Measurements from ENCODE around the gene FKBP1A.

The FKBP1A gene

DNA sequence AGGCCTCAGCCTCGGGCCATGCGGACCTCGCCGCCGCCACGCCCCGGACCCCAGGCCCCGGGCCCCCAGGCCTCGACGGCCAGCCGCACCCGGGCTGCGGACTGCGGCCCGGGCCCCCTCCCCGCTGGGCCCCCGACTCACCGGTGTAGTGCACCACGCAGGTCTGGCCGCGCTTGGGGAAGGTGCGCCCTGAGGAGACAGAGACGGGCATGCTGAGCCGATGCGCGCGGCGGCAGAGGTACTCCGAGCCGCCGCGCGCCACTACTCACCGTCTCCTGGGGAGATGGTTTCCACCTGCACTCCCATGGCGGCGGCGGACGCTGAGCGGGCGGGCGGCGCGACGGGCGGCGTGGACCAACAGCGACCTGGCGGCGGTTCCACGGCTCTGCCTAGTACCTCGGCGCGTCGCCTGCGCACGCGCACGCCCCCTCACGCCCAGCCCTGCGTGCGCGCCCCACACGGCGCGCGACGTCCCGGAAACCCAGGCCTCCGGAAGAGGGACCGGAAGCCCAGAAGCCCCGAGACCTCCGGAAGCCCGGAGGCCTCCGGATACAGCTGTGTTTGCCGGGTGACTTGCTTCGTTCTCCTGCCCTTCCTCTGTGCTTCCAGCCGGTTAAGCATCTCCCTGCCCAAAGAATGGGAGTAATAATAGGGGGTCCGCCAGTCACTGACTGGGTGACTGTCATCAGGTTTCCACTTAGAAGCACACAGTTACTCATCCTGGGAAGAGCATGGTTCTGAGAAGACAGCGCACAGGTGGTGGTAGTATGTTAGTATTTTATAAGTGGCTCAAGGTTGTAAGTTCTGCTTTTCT, at the start of gene FKBP1A:
Gene FKBP1A, minus strand, starts transcription at position 362 of the 814 bp plus-strand sequence. Its CDS starts 56 bp downstream, at position 306.
- no peaks in the 10 kb centered on the region for H3K27me3 Mint-ChIP-seq
- H3K4me3 Mint-ChIP-seq, result peak within 1 kb of the TSS; percentile 98
- H3K36me3 Mint-ChIP-seq, result no peaks in the 10 kb centered on the region
- peak within 1 kb of the TSS; percentile 99 for H3K27ac Mint-ChIP-seq
- H3K9me3 Mint-ChIP-seq, result no peaks in the 10 kb centered on the region
- peaks cover 63% of the 10 kb centered on the region for H3K4me1 Mint-ChIP-seq

DNA sequence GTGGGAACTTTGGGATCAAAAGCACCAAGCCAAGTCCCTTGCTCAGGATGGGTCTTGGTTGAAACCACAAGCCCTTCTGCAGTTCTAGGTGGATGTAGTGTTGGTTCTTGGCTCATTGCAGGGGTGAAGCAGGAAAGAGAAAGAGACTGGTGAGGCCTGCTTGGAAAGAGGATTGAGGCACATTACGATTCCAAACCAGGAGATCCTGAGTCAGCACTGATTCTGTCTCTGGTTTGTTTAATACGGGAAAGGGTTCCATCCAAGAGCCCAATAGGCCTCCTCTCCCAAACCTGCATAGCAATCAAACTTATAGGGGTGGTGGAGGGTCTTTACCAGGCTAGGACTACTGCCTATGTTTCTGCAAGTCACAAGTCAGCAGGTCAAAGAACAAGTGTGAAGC, 49.5 kb upstream of the FKBP1A start:
- Mint-ChIP-seq H3K36me3 (peaks cover 5% of the 10 kb centered on the region), H3K27ac (no peak overlapping the region), H3K27me3 (no peaks in the 10 kb centered on the region), H3K4me1 (peaks cover 23% of the 10 kb centered on the region), H3K4me3 (no peak overlapping the region), H3K9me3 (no peaks in the 10 kb centered on the region)

- Mint-ChIP-seq H3K27me3 (no peaks in the 10 kb centered on the region), H3K4me1 (peaks cover 26% of the 10 kb centered on the region), H3K36me3 (peaks cover 7% of the 10 kb centered on the region), H3K4me3 (no peak overlapping the region), H3K27ac (no peak overlapping the region), H3K9me3 (no peaks in the 10 kb centered on the region)
Observed at GRCh38 chr20:1441133-1441532, 48.3 kb upstream of the FKBP1A start.

GRCh38 chr20:1440024-1440423, 47.2 kb upstream of the FKBP1A start:
- H3K9me3 Mint-ChIP-seq, result no peaks in the 10 kb centered on the region
- no peak overlapping the region for H3K4me3 Mint-ChIP-seq
- no peaks in the 10 kb centered on the region for H3K27me3 Mint-ChIP-seq
- H3K4me1 Mint-ChIP-seq, result peaks cover 32% of the 10 kb centered on the region
- peaks cover 7% of the 10 kb centered on the region for H3K36me3 Mint-ChIP-seq
- no peak overlapping the region for H3K27ac Mint-ChIP-seq

- H3K9me3 Mint-ChIP-seq, result no peaks in the 10 kb centered on the region
- H3K27ac Mint-ChIP-seq, result no peak overlapping the region
- no peak overlapping the region for H3K4me3 Mint-ChIP-seq
- H3K4me1 Mint-ChIP-seq, result peaks cover 41% of the 10 kb centered on the region
- H3K27me3 Mint-ChIP-seq, result no peaks in the 10 kb centered on the region
- H3K36me3 Mint-ChIP-seq, result peaks cover 7% of the 10 kb centered on the region
Observed at GRCh38 chr20:1438361-1438760, 45.5 kb upstream of the FKBP1A start.

DNA sequence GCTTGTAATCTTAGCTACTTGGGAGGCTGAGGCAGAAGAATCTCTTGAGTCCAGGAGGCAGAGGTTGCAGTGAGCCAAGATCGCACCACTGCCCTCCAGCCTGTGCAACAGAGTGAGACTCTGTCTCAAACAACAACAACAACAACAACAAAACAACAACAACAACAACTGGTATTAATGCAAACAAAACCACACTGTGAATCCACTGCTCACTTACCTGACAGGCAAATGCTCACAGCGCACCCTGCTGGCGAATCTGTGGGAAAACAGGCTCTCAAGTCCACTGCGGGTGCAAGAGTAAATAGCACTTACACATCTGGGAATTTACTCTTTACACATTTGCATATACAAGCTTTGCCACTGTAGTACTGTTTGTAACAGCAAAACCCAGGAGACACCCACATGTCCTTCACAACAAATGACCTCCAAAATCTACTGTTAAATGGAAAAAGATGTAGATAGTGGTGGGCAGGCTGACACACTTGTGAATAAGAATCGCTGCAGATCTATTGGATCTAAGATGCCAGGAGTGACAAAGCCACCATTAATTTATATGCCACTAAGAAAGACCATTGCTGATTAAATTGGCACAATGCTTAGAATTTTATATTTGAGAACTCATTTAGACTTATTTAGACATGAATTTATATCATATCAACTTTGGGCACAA, 44.5 kb upstream of the FKBP1A start:
- H3K4me3 Mint-ChIP-seq, result no peak overlapping the region
- no peaks in the 10 kb centered on the region for H3K9me3 Mint-ChIP-seq
- H3K4me1 Mint-ChIP-seq, result peaks cover 45% of the 10 kb centered on the region
- H3K27ac Mint-ChIP-seq, result no peak overlapping the region
- H3K27me3 Mint-ChIP-seq, result no peaks in the 10 kb centered on the region
- H3K36me3 Mint-ChIP-seq, result peaks cover 7% of the 10 kb centered on the region

GRCh38 chr20:1436263-1436662, 43.4 kb upstream of the FKBP1A start:
- Mint-ChIP-seq H3K36me3 (peaks cover 7% of the 10 kb centered on the region), H3K4me3 (no peak overlapping the region), H3K27ac (no peak overlapping the region), H3K27me3 (no peaks in the 10 kb centered on the region), H3K4me1 (peaks cover 34% of the 10 kb centered on the region), H3K9me3 (no peaks in the 10 kb centered on the region)

- no peaks in the 10 kb centered on the region for H3K9me3 Mint-ChIP-seq
- H3K4me1 Mint-ChIP-seq, result peaks cover 27% of the 10 kb centered on the region
- H3K4me3 Mint-ChIP-seq, result no peak overlapping the region
- H3K27ac Mint-ChIP-seq, result no peak overlapping the region
- peaks cover 6% of the 10 kb centered on the region for H3K36me3 Mint-ChIP-seq
- H3K27me3 Mint-ChIP-seq, result no peaks in the 10 kb centered on the region
Observed at GRCh38 chr20:1435337-1435699, 42.5 kb upstream of the FKBP1A start.

GRCh38 chr20:1434571-1435336, 41.9 kb upstream of the FKBP1A start:
- H3K27me3 Mint-ChIP-seq, result no peaks in the 10 kb centered on the region
- H3K9me3 Mint-ChIP-seq, result no peaks in the 10 kb centered on the region
- no peak overlapping the region for H3K27ac Mint-ChIP-seq
- H3K4me3 Mint-ChIP-seq, result no peak overlapping the region
- H3K4me1 Mint-ChIP-seq, result peaks cover 25% of the 10 kb centered on the region
- H3K36me3 Mint-ChIP-seq, result peaks cover 6% of the 10 kb centered on the region

DNA sequence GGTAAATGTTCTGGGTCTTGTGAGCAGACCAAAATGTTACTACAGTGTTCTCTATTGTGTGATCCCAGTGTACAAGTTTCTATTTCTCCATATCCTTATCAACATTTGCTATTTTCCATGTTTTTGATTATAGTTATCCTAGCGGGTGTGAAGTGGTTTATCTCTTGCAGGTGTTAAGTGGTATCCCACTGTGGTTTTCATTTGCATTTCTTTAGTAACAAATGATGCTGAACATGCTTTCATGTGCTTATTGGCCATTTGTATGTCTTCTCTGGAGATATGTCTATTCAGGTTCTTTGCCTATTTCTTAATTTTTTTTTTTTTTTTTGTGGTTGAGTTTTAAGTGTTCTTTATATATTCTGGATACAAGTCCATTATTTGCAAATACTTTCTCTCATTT, 38.3 kb upstream of the FKBP1A start:
- H3K36me3 Mint-ChIP-seq, result peaks cover 4% of the 10 kb centered on the region
- no peaks in the 10 kb centered on the region for H3K27me3 Mint-ChIP-seq
- H3K4me1 Mint-ChIP-seq, result peaks cover 23% of the 10 kb centered on the region
- no peak overlapping the region for H3K4me3 Mint-ChIP-seq
- no peak overlapping the region for H3K27ac Mint-ChIP-seq
- no peaks in the 10 kb centered on the region for H3K9me3 Mint-ChIP-seq

DNA sequence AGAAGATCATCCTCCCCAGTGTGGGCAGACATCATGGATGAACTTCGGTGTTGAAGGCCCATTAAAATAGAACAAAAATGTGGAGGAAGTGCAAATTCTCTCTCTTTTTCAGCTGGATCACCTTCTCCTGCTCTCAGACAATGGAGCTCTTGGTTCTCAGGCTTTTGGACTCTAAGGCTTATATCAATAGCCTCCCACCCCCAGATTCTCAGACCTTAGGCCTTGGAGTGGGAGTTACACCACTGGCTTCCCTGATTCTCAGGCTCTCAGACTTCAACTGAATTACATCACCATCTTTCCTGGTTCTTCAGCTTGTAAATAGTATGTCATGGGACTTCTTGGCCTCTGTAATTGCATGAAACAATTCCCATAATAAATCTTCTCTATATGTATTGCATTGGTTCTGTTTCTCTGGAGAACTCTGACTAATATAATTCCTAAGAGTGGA, 37.2 kb upstream of the FKBP1A start:
- peaks cover 4% of the 10 kb centered on the region for H3K36me3 Mint-ChIP-seq
- H3K4me3 Mint-ChIP-seq, result no peak overlapping the region
- no peak overlapping the region for H3K27ac Mint-ChIP-seq
- H3K9me3 Mint-ChIP-seq, result no peaks in the 10 kb centered on the region
- peaks cover 17% of the 10 kb centered on the region for H3K4me1 Mint-ChIP-seq
- H3K27me3 Mint-ChIP-seq, result no peaks in the 10 kb centered on the region

DNA sequence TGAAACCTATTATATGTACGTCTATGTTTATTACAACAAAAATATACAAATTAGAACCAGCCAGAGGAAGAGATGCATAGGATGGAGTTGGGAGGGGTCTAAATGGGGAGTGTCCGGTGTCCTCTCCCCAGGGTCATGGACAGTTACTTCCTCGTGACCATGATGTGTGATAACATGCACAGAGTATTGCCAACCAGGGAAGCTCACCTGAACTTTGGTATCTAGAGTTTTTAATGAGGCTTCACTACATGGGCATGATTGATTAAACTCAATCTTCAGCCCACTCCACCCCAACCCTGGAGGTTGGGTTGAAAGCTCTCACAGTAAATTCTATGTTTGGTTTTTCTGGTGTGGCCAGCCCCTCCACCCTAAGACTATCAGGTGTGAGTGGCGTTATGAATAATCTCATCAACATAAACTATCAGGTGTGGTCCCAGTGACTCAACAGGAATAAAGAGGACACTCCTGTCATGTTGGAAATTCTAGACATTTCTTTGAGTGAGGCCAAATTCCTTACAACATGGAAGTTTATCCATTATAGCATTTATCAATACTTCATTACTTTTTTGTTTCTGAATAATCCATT, 36.4 kb upstream of the FKBP1A start:
- Mint-ChIP-seq H3K4me3 (no peak overlapping the region), H3K27me3 (no peaks in the 10 kb centered on the region), H3K36me3 (peaks cover 1% of the 10 kb centered on the region), H3K4me1 (peaks cover 9% of the 10 kb centered on the region), H3K27ac (no peak overlapping the region), H3K9me3 (no peaks in the 10 kb centered on the region)

DNA sequence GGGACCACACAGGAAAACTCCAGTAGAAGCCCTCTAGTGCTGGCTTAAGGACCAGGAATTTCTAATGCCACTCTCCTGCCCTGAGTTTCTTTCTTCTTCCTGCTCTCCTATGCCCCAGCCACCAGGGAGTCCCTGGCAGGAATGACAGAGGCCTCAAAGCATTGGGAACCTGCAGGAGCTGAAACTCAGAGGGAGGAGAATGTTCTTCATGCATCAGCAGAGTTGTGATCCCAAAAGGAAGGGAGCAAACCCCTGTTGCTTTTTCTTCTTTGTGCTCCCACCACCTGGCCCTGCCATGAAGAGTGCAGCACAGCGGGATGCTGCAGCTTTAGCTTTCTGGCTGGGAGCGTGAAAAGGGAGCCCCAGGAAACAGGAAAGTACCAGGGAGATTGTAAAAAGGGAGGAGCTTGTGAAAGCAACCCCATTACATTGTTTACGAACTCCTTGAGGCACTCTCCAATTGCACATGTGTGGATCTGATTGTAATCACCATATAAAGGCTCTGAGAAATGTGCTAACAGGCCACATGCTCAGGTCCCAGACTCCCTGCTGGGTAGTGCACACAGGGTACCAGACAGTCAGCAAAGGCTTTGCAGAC, 34.7 kb upstream of the FKBP1A start:
- Mint-ChIP-seq H3K27ac (no peak overlapping the region), H3K4me1 (peaks cover 10% of the 10 kb centered on the region), H3K9me3 (no peaks in the 10 kb centered on the region), H3K4me3 (no peak overlapping the region), H3K36me3 (no peaks in the 10 kb centered on the region), H3K27me3 (no peaks in the 10 kb centered on the region)

GRCh38 chr20:1426231-1426849, 33.5 kb upstream of the FKBP1A start:
- H3K36me3 Mint-ChIP-seq, result peaks cover 2% of the 10 kb centered on the region
- H3K27me3 Mint-ChIP-seq, result no peaks in the 10 kb centered on the region
- no peak overlapping the region for H3K4me3 Mint-ChIP-seq
- peaks cover 10% of the 10 kb centered on the region for H3K4me1 Mint-ChIP-seq
- H3K9me3 Mint-ChIP-seq, result no peaks in the 10 kb centered on the region
- H3K27ac Mint-ChIP-seq, result no peak overlapping the region

DNA sequence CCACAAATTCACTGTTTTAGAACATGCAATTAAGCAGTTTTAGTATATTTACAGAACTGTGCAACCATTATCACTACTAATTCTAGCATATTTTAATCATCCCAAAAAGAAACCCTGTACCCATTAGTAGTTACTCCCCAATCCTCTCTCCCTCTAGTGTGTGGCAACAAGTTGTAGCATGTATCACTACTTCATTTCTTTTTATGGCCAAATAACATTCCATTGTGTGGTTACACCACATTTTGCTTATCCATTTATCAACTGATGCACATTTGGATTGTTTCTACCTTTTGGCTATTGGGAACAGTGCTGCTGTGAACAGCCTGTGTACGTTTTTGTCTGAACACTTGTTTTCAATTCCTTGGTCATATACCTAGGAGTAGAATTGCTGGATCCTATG, 31.5 kb upstream of the FKBP1A start:
- Mint-ChIP-seq H3K4me3 (no peak overlapping the region), H3K36me3 (peaks cover 5% of the 10 kb centered on the region), H3K4me1 (peaks cover 10% of the 10 kb centered on the region), H3K27ac (no peak overlapping the region), H3K9me3 (no peaks in the 10 kb centered on the region), H3K27me3 (no peaks in the 10 kb centered on the region)

Measured in activated naive CD4-positive, alpha-beta T cell treated with anti-CD3 and anti-CD28 coated beads, Interleukin-2, amount 50 U/mL, for 24 hours (primary cell).